GM21528 (cell line): ENCODE measurements around the gene MYPOP.

Source experiments
- ATAC-seq: cut with Tn5 transposase; IDR thresholded peaks from one replicate; pipeline ENCODE4 v1.9.1; 2021; ENCODE audit warnings: mild to moderate bottlenecking, moderate library complexity; ENCODE audit not compliant: unreplicated experiment, low FRiP score

The MYPOP gene, protein sequence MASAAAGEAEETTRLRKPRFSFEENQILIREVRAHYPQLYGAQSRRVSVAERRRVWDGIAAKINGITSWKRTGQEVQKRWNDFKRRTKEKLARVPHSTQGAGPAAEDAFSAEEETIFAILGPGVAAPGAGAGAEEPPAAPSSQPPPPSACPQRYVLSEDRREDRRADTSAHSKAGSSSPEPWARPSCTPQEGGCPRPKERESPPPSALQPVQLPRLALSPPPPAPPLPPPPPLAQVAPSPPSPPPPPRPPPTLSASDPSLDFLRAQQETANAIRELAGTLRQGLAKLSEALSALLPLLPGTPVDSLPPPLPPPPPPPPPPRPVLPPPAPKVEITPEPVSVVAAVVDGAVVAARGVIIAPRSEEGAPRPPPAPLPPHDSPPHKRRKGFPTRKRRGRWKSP

DNA sequence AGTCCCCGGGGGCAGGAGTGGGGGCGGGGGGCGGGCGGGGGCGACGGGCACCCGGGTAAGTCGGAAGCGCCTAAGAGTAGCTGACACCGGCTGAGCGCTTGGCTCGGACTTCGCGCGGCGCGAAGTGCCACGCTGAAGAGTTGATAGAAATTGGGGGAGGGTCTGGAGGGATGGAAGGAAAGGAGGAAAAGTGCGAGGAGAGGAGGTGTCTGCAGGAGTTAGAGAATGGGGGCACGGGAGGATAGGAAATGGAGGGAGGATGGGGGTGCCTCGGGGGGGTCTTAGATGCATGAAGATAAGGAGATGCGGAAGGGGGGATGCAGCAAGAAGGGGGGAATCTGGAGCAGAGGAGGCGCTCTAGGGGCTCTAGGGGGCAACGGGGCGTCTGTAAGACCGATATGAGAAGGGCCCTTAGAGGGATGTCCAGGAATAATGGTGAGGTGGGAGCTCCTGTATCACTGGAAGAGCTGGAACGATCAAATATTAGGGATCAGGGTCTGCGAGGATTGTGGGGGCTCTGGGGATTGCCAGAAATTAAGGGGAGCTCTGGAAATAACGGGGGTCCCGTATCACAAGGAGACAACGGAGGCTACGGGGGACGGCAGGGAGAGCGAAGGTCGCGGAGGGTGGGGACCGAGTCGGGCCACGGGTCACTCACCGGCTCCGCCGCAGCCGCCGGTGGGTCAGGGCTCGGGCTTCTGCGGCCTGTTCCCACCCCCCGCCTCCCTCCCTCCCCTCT is at the start of gene MYPOP:
Gene MYPOP, minus strand, starts transcription at position 702 of the 739 bp plus-strand sequence. CDS start 840 bp downstream, outside the sequence.
- no peak for ATAC-seq

DNA sequence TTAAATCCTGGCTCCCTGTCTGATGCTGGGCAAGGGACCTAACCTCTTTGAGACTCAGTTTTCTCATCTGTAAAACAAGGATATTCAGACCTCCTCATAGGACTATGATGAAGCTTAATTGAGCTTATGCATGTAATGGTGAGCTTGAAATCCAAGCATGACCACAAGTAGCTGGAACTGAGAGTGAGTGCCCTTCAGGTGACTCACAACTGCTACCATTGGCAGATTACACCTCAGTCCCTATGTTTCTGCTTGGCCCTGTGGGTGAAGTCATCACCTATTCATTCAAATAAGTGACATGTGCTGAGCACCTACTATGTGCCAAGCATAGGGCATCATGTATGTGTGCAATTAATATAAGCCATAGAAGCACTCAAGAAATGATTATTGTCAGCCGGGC is 45.5 kb upstream of the MYPOP start:
- ATAC-seq: no peak

- no peak for ATAC-seq
These were observed 38.0 kb upstream of the MYPOP start for GRCh38 chr19:45940515-45940805.

GRCh38 chr19:45939792-45940514 is 37.5 kb upstream of the MYPOP start:
- no peak for ATAC-seq

- no peak for ATAC-seq
These were observed 36.4 kb upstream of the MYPOP start for GRCh38 chr19:45938733-45939319.

GRCh38 chr19:45935267-45935666 is 32.9 kb upstream of the MYPOP start:
- no peak for ATAC-seq

DNA sequence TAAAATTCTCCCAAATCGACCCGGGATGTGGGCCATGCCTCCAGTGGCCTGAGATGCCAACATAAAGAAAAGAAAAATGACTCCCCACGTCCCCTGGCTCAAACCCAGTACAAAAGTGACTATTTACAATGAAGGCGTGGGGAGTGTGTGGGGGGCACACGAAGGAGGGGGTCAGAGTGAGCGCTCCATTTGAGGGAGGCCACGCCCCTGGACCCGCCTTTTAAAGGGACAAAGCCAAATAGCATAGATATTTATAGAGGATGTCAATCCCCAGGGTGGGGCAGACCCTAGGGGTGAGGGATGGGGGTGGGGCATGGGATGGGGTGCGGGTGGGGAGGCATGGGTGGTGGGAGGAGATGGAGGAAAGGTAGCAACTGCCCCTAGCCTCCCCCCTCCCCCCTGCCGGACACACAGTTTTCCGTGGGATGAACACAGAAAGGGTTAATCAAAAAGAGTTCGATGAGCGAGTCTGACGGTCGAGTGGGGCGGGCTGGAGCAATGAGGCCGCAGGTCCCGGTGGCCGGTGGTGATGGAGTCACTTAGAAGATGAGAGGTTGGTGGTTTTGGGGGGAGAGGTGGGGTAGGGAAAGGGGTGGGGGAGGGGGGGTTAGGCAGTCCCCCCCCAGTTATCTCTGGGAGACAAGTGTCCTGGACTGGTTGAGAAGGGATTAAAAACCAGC is 32.3 kb upstream of the MYPOP start:
- ATAC-seq: no peak

GRCh38 chr19:45933759-45934158 is 31.3 kb upstream of the MYPOP start:
- no peak for ATAC-seq

DNA sequence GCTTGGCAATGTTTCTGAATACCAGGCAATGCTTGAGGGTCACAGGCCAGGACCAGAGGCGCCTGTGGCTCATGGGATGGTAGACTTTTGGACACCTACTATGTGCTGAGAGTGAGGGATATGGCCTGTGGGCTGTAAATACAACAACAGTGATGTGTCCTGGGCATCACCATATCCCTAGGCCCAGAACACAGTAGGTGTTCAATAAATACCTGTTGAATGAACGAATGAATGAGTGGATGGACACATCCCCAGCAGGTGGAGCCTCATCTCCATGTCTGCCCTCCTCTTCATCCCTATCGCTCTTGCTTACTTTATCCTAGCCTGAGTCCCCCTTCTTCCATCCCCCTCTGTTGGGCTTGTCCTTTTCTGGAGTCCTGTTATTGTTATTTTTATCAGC is 28.6 kb upstream of the MYPOP start:
- ATAC-seq: no peak

DNA sequence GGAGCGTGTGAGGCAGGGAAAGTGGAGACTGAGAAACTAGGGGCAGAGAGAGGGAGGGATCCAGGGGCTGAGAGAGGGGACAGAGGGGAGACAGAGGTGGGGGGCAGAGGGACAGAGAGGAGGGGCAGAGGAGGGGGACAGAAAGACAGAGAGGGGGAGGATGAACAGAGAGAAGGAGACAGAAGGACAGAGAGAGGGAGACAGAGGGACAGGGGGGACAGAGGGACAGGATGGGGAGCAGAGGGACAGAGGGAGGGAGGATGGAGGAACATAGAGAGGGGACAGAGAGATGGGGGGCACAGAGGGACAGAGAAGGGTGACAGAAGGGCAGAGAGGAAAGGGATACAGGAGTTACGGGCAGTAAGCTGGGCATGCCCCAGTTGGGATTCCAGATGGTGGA is 26.8 kb upstream of the MYPOP start:
- no peak for ATAC-seq

DNA sequence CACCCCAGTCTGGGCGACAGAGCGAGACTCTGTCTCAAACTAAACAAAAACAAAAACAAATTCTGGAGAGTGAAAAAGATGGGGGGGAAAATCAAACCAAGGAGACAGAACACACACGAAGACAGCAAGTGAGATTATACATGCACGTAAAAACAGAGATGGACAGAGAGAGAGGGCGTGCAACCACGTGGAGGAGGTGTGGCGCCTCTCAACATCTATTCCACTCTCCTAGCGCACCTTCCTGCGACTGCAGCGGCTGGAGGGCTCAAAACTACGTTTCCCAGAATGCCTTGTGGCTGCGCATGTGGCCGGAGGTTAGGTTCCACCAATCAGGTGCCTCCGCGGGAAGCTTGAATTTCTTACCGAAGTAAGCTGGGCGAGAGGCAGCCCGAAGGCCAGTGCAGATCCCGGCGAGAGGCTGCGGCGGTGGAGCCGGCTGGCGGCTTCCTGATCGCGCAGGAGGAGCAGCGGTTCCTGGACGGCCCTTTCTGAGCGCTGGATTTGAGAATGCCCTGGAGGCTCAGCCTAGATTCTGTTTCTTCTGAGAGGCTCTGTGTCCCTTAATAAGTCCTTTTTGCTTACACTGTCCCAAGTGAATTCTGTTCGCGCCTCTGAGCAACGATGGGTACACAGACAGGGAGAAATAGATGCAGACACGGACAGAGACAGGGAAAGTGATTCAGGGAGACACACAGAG is 25.3 kb upstream of the MYPOP start:
- ATAC-seq: no peak

DNA sequence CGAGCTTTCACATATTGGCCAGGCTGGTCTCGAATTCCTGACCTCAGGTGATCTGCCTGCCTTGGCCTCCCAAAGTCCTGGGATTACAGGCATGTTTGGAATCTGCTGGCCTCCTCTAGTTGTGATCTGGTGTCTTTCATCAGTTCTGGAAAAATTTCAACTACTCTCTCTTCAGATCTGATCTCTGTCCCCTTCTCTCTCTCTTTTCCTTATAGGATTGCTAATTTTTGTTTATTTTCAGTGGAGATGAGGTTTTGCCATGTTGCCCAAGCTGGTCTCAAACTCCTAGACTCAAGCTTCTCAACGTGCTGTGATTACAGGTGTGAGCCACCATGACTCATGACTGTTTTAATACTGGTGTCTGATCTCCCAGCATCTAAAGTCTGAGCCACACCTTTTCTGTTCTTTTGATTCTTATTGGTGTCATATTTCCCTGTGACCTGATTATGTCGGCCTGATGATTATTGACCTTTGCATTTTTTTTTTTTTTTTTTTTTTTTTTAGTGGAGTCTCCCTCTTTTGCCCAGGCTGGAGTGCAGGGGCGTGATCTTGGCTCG is 22.6 kb upstream of the MYPOP start:
- no peak for ATAC-seq

GRCh38 chr19:45922281-45922680 is 19.9 kb upstream of the MYPOP start:
- ATAC-seq: no peak

DNA sequence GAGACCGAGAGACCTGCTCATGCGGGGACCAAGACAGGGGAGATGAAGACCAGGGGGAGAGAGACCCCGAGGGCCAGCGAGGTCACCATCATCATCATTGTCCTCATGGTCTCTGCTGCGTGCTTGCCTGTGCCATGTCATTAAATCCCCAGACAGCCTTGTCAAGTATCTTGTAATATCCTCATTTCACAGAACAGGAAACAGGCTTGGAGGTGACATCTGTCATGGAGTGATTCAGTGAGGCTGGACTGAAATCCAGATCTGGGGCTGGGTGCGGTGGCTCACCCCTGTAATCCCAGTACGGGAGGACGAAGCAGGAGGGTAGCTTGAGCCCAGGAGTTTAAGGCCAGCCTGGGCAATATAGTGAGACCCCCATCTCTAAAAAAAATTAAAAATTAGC is 18.0 kb upstream of the MYPOP start:
- ATAC-seq: no peak

- no peak for ATAC-seq
These were observed 17.3 kb upstream of the MYPOP start for GRCh38 chr19:45919678-45920077.

DNA sequence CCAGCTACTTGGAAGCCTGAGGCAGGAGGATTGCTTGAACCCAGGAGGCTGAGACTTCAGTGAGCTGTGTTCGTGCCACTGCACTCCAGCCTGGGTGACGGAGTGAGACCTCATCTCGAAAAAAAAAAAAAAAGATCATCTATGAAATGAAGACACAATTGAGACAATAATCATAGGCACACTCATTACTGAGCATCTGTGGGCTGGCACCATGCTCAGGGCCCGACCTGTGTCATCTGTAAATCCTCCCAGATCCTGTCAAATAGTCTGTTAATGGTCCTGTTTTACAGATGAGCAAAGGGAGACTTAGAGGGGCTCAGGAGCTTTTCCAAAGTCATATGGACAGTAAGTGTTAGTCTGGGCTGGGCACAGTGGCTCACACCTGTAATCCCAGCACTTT is 16.3 kb upstream of the MYPOP start:
- ATAC-seq: no peak

GRCh38 chr19:45917421-45918091 is 15.1 kb upstream of the MYPOP start:
- no peak for ATAC-seq

DNA sequence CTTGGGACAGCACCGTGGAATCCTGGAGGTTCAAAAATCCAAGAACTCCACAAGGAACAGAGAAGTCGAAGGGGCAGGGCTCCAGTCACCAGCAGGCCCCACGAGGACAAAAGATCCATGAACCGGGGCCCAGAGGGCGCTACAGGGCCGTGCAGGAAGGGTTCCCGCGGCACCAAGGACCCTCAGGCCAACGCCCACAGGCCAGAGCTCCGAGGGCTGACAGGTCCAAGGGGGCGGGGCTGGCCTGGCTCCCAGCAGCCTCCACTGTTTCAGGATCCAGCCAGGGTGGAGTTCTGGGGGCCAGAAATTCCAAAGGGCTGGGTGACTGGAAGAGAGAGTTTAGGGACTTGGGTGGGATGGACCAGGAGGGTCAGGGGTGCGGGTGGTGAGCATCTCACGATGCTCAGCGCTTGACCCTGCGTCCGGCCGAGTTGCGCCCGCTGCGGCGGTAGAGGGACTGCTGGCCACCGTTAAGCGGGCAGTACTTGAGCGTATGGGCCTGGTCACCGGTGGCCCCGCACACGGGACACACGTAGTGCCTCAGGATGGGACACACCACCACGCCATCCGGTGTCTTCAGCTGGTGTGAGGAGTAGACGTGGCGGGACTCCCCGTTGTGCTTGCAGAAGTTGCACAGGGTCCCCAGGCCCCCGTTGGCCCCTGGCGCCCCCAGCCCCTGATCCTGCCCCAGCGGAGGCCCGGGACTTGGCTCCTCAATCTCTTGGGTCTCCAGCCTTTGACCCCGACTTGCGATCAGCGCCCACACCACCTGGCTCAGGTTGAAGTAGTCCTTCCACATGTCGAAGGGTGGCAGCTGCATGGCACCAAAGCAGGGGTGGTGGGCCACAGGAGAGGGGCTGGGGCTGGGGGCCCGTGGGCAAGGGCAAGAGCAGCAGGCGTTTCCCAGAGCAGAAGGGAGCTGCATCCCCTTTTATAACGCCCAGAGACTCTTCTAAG is 11.7 kb upstream of the MYPOP start, which contains the start of gene NANOS2:
Gene NANOS2, minus strand, starts transcription at position 905 of the 957 bp plus-strand sequence. Its CDS starts 85 bp downstream, at position 820.
- ATAC-seq: no peak
